GM21528 (cell line): ENCODE results near the gene RAB11FIP4.
"Not testable (repeated sequence)": the region's sequence is repeated elsewhere in the genome, so short reads cannot be mapped to it uniquely, and the experiment has no call there.

Source experiments
- ATAC-seq: cut with Tn5 transposase; IDR thresholded peaks from one replicate; pipeline ENCODE4 v1.9.1; 2021; ENCODE audit warnings: mild to moderate bottlenecking, moderate library complexity; ENCODE audit not compliant: unreplicated experiment, low FRiP score

The RAB11FIP4 gene, protein sequence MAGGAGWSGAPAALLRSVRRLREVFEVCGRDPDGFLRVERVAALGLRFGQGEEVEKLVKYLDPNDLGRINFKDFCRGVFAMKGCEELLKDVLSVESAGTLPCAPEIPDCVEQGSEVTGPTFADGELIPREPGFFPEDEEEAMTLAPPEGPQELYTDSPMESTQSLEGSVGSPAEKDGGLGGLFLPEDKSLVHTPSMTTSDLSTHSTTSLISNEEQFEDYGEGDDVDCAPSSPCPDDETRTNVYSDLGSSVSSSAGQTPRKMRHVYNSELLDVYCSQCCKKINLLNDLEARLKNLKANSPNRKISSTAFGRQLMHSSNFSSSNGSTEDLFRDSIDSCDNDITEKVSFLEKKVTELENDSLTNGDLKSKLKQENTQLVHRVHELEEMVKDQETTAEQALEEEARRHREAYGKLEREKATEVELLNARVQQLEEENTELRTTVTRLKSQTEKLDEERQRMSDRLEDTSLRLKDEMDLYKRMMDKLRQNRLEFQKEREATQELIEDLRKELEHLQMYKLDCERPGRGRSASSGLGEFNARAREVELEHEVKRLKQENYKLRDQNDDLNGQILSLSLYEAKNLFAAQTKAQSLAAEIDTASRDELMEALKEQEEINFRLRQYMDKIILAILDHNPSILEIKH

DNA sequence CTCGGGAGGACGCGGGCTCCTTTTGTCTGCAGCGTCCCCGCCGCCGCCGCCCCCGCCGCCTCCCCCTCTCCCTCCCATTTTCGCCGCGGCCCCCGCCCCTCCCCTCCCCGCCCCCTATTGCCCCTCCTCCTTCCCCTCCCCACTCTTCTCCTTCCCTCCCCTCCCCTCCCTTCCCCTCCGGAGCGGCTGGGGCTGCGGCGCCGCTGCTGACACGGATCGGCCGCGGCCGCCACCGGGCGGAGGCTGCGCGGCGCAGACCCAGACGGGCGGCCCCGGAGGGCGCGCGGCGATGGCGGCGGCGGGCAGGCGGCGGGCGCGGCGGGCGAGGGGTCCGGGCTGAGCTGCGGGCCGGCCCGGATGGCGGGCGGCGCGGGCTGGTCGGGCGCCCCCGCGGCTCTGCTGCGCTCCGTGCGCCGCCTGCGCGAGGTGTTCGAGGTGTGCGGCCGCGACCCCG lies at the start of gene RAB11FIP4:
RAB11FIP4 (plus strand) TSS at position 180 of the 454 bp plus-strand sequence; CDS start at position 358, 178 bp downstream.
- ATAC-seq = no peak

DNA sequence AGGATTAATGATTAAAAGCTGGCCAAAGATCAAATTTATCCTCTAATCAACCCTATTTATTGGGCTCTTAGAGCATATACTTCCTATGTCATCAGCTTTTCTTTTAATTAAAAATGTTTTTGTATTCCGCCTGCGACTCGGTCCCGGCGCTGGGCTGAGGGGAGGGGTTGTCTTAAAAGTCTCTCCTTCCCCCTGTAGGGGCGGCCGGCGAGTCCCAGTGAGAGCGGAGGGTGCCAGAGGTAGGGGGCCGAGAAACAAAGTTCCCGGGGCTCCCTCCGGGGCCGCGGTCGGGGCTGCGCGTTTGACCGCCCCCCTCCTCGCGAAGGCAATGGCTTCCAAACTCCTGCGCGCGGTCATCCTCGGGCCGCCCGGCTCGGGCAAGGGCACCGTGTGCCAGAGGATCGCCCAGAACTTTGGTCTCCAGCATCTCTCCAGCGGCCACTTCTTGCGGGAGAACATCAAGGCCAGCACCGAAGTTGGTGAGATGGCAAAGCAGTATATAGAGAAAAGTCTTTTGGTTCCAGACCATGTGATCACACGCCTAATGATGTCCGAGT lies 46.2 kb upstream of the RAB11FIP4 start:
- not testable (repeated sequence) for ATAC-seq

DNA sequence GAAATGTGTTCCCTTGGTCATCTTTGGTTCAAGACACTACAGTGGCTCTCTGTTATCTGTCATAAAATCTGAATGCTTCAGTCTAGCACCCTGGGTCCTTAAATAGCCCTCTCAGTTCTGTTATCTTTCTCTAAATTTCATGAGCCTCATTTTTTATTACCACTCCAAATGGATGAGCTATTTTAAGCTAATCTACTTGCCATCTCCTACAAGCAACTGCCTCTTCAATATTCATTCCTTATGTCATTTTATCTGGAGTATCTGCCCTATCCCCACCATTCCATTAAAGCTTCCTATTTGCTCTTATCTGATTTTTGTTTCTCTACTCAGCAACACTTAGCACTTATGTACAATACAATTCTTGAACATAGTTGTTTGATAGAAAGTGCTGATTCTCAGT lies 42.0 kb upstream of the RAB11FIP4 start:
- ATAC-seq = no peak

DNA sequence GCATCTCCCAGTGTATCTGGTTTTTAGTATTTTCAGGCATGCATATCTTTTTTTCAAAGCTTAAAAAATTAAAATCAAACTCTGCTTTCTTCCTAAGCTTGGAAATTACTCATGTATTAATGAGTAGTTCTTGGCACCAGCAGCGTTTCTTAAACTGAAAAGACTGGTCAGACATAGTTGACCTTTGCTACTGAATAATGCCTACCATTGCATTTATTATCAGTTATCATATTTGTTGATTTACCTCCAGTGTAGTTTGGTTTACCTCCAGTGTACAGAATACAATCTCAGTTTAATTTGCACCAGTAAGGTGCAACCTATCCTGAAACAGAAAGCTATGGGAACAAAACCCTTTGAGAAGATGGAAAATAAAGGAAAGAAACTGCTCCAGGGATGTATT lies 35.5 kb upstream of the RAB11FIP4 start:
- no peak for ATAC-seq

DNA sequence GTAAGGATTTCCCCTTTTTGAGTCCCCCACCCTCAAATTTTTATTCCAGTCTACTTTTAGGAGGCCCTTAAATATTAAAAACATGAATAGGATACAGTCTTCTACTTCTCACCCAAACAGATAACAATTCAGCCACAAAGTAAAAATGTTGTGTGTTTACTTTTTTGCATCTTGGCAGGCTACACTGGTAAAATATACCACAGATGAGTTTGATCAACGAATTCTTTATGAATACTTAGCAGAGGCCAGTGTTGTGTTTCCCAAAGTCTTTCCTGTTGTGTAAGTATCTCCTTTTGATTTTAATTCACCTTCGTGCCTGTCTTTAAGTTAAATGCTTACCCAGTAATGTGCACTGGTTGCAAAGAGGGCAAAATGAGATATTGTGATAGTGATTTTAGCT lies 34.4 kb upstream of the RAB11FIP4 start:
- ATAC-seq = no peak

DNA sequence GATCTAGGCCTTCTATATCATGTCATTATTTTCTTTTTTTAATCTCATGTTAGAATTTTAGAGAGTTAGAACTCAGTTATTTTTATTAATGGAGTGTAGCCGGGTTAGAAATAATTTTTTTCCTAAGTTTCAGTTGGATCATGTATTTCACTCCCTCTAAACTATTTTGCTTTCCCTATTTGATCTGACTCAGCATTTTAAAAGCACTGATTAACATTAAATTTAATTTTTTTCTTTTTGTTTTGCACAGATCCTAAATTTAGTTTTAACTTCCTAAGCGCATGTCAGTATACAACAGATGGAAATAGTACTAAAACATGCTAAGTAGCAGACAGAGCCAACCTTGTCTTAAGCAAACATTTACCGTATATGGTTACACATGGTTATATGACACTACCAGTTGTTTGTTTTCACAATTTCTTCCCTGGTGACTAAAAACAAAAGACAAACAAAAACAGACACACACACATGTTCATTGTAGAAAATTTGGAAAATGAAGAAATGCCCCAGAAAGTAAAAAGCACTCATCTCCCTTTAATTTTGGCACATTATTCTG lies 33.6 kb upstream of the RAB11FIP4 start:
- no peak for ATAC-seq

DNA sequence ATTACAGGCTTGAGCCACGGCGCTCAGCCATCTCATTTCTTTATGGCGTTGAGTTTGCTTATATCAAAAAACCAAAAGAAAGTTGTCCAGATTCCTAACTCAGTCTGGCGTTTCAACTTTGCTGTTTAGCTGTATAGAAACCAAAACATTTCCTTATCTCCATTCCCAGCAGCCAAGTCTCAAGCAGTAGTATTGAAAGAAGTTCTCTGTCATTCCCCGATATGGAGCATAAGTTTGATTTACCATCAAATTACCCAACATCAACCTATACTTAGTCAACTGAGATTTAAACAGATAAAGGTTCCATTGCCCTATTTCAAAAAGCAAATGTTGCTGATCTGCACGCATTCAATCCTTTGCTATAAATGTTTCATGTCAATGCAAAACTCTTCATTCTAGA lies 27.5 kb upstream of the RAB11FIP4 start:
- ATAC-seq = no peak

DNA sequence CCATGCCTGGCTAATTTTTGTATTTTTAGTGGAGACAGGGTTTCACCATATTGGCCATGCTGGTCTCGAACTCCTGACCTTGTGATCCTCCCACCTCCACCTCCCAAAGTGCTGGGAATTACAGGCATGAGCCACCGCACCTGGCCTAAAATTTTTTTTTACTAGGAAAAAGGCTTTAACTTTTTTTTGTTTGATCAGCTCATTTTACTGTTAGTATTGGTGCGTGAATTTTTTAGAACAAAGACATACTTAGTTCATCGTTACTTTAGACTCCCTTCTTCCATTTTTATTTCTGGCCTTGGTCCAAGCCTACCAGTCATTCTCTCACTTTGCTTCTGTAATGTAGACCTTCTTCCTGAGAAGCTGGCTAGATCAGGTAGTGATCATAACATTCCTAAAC lies 25.4 kb upstream of the RAB11FIP4 start:
- no peak for ATAC-seq

DNA sequence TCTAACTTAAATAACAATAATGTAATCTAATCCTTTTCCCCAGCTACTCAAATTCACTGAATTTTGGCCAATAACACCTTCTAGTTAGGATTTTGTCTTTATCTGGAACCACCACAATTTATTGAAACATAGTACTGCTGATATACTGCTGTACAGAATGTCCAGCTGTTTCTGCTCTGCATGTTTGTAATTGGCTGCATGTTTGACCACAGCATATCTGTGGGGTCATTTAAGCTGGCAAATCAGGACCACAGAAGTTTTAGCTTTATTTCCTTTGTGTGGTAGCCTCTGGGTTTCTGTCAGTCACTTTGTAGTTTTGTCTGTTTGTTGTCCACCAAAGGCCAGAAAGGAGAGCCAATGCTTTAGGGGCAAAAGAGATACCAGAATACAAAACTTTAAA lies 22.2 kb upstream of the RAB11FIP4 start:
- ATAC-seq = no peak

DNA sequence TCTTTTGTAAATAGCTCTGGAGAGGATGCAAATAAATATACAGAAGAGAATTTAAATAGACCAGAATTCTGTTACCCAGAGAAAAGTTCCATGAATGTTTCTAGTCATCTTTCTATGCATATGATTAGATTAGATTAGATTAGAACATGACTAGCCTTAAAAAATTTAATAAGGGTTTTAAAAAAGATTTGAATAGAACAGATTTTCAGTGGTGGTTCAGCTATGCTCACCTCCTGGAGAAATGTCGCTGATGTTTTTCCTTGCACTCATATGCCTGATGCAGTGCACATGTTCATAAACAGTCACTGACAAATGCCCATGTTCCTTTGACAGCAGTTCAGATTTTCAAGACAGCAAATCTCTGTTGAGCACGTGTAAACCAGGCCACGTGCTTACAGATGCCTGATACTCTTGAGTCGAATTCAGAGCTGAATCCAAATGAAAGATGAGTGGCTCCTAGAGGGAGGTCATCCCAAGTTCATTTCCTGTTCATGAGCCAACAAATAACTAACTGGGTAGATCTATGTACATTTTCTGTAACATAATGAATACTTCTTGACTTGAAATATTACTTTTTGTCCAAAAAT lies 19.9 kb upstream of the RAB11FIP4 start:
- ATAC-seq = no peak

DNA sequence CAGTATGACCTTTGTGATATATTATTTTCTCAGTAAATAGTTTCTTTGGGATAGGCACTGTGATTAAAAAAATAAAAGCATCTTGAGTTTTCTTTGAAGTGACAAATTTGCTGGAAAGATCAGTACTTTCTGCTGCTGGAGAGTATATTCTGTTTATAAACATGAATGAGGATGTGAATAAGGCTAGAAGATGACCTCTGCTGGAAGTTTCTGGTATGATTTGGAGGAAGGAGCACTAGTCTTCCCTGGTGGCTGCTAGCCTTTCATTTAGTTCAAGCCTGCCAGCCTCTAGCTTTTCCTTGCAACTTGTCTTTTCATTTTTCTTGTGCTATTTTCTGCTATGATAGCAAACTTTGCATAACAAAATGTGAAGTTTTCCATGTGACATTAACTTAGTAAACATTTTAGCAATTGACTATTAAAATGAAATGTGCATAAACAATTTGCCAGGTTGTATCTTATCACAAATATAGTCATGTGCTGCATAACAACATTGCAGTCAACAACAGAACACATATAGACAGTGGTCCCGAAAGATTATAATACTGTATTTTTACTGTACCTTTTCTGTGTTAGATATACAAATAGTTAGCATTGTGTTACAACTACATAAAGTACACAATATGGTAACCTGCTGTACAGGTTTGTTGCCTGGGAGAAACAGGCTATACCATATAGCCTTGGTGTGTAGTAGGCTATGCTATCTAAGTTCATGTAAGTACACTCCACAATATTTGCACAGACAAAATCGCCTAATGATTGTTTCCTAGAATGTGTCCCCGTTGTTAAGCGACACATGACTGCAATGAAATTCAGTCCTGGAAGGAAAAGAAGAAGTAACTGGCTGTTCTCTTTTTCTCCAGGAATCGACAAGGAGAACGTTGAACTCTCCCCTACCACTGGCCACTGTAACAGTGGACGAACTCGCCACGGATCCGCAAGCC lies 18.1 kb upstream of the RAB11FIP4 start:
- ATAC-seq = no peak

DNA sequence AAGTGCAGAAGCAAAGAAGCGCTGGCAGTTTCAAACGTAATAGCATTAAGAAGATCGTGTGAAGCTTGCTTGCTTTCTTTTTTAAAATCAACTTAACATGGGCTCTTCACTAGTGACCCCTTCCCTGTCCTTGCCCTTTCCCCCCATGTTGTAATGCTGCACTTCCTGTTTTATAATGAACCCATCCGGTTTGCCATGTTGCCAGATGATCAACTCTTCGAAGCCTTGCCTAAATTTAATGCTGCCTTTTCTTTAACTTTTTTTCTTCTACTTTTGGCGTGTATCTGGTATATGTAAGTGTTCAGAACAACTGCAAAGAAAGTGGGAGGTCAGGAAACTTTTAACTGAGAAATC lies 17.4 kb upstream of the RAB11FIP4 start:
- ATAC-seq = no peak

DNA sequence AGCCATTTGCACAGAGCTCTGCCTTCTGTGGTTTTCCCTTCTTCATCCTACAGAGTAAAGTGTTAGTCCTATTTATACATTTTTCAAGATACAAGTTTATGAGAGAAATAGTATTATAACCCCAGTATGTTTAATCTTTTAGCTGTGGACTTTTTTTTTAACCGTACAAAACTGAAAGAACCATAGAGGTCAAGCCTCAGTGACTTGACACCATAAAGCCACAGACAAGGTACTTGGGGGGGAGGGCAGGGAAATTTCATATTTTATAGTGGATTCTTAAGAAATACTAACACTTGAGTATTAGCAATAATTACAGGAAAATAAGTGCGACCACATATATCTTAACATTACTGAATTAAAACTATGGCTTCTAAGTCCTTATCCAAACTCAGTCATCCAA lies 17.0 kb upstream of the RAB11FIP4 start:
- no peak for ATAC-seq

DNA sequence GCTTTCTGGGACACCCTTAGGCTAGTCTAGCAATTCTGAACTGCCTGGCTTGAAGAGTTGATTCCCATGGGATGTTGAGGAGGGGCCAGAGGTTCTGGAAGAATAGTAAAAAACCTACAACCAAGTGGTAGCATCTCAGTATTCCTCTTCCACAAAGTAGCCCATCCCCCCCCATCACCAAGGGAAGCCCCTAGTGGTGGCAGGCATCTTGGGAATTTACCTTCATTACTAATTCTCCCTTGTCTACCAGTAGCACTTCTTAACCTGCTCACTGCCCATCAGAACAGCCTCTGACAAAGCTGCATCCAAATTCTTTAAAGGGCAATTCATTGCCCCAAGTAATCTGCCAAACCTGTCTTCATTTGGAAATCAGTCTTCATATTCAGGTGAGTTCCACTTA lies 12.8 kb upstream of the RAB11FIP4 start:
- ATAC-seq = no peak

DNA sequence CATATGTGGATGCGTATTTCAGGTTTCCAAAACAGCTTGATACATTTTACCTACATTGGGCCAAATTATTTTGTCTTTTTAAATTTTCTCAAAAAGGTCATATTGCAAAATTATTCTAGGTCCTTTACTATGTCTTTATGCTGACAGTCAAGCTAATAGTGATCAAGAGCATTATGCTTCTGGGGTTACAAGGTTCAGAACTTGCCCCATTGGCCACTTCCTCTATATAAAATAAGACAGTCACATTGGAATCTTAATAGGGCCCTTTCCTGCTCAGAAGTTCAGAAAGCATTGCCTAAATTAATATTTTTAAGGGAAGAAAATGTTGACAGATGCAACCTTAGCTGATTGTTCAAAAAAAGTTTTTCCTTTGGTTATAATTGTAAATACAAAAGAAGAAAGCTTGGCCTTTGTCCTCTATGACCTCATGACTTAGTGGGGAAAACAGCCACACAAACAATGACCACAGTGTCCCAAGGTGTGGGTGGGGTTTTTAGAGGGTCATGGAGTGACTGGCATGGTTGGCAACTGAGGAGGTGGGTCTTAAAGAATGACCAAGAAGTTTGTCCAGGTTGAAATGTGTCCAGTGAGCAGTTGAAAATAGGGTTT lies 11.8 kb upstream of the RAB11FIP4 start:
- no peak for ATAC-seq

DNA sequence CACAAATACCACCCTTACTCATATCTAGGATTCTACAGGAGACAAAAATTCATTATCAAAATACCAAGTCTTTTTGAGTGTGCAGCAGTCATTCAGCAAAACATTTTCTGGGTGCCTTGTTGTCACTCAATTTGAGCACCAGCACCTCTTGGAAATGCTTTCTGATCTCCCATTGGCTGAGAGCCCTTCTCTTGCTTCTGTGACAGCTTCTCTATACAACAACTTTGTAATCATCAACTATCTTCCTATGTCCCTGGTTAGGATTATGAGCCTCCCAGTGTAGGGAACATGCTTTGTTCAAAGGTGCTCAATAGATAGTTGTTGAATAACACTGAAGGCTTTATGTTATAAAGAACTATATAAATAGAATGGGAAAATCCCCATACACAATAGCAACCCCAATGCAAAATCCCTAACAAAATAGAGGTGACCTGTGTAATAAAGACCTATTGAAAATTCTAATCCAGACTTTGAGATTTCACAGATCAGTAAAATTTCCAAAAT lies 10.3 kb upstream of the RAB11FIP4 start:
- no peak for ATAC-seq

DNA sequence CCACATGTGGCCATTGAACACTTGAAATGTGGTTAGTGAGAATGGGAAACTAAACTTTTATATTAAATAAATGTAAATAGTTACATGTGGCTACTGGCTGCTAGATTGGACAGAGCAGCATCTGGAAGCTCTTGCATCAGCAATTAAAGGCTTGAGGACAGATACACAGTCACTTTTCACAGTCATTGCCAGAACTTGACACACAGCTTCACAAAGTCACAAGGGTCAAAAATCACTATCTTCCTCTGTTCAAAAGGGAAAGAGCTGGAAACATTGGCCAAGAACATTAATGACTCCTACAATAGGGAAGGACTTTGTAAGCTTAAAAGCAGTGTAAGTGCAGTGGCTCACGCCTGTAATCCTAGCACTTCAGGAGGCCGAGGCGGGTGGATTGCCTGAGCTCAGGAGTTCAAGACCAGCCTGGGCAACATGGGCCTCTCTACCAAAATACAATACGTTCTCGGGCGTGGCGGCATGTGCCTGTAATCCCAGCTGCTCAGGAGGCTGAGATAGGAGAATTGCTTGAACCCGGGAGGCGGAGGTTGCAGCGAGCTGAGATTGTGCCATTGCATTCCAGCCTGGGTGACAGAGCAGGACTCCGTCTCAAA lies 8.7 kb upstream of the RAB11FIP4 start:
- not testable (repeated sequence) for ATAC-seq

DNA sequence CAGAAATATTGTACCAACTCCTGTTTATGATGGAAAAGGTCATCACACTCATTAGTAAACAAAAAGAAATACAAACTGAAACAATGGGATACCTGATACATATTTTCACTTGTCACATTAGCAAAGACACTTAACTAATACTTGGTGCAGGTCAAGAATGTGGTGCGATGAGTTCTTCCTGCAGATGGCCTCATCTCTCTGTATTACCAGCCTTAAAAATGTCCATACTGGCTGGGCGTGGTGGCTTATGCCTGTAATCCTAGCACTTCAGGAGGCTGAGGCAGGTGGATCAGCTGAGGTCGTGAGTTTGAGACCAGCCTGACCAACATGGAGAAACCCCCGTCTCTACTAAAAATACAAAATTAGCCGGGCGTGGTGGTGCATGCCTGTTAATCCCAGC lies 8.0 kb upstream of the RAB11FIP4 start:
- ATAC-seq = not testable (repeated sequence)
